ENCODE measurements around the gene IRGC.
"Not testable (repeated sequence)": the region's sequence is repeated elsewhere in the genome, so short reads cannot be mapped to it uniquely, and the experiment has no call there.

Gene IRGC

GRCh38 chr19:43760941-43761340, 45.1 kb downstream of the IRGC start:
- peaks cover 60 to 99% (median 77%) of the 10 kb centered on the region in 10 experiments for H3K4me1 ChIP-seq
- H3K27ac ChIP-seq, result peak overlapping the region in 4 of 11 experiments; percentile 2 to 8 (median 5); a peak in 2 of 22 replicates
- H4K20me1 ChIP-seq, result no peaks in the 10 kb centered on the region
- peak overlapping the region in 1 of 11 experiments; percentile 1; a peak in 1 of 22 replicates for H3K9ac ChIP-seq
- H3K4me3 ChIP-seq, result no peak overlapping the region
- peaks cover 0 to 7% (median 0%) of the 10 kb centered on the region in 11 experiments; a peak in 3 of 22 replicates for H3K36me3 ChIP-seq
- TF ChIP-seq Cebpa-rat (IDR thresholded peaks at IDR 0.05), result no peak
- H3K27me3 ChIP-seq, result no peaks in the 10 kb centered on the region
- H3K9me3 ChIP-seq (replicated peaks in 1 of 11), result no peaks in the 10 kb centered on the region
- peak overlapping the region in 2 of 11 experiments; percentile 32 to 91; a peak in 3 of 22 replicates for H3K4me2 ChIP-seq

GRCh38 chr19:43762814-43763213, 46.9 kb downstream of the IRGC start:
- H3K27me3 ChIP-seq, result no peaks in the 10 kb centered on the region
- H3K27ac ChIP-seq, result peak overlapping the region in 8 of 11 experiments; percentile 76 to 90 (median 87); a peak in 11 of 22 replicates
- no peaks in the 10 kb centered on the region for H4K20me1 ChIP-seq
- H3K4me1 ChIP-seq, result peaks cover 62 to 99% (median 77%) of the 10 kb centered on the region in 10 experiments
- no peaks in the 10 kb centered on the region for H3K9me3 ChIP-seq (replicated peaks in 1 of 11)
- peak overlapping the region in 8 of 11 experiments; percentile 91 to 97 (median 92); a peak in 15 of 22 replicates for H3K4me2 ChIP-seq
- H3K36me3 ChIP-seq, result peaks cover 10 to 19% (median 12%) of the 10 kb centered on the region in 11 experiments; a peak in 19 of 22 replicates
- H3K4me3 ChIP-seq, result no peak overlapping the region
- no peak overlapping the region; a peak in 2 of 22 replicates for H3K9ac ChIP-seq
- TF ChIP-seq Cebpa-rat (IDR thresholded peaks at IDR 0.05), result no peak

- no peak for TF ChIP-seq Cebpa-rat (IDR thresholded peaks at IDR 0.05)
- peak overlapping the region; percentile 31 to 81 (median 60); a peak in 20 of 22 replicates for H3K9ac ChIP-seq
- H3K4me3 ChIP-seq, result peak overlapping the region in 2 of 10 experiments; percentile 2 to 25; a peak in 1 of 20 replicates
- H3K27ac ChIP-seq, result peak overlapping the region; percentile 56 to 90 (median 85); a peak in 20 of 22 replicates
- no peaks in the 10 kb centered on the region for H3K9me3 ChIP-seq (replicated peaks in 1 of 11)
- no peaks in the 10 kb centered on the region for H4K20me1 ChIP-seq
- H3K36me3 ChIP-seq, result peaks cover 17 to 26% (median 19%) of the 10 kb centered on the region in 11 experiments; a peak in 21 of 22 replicates
- H3K4me1 ChIP-seq, result peaks cover 55 to 99% (median 77%) of the 10 kb centered on the region in 10 experiments
- no peaks in the 10 kb centered on the region for H3K27me3 ChIP-seq
- H3K4me2 ChIP-seq, result peak overlapping the region; percentile 44 to 97 (median 91)
Observed at GRCh38 chr19:43763473-43763939, 47.6 kb downstream of the IRGC start.

- Histone ChIP-seq H3K9ac (peak overlapping the region; percentile 58 to 81 (median 73); a peak in 20 of 22 replicates), H3K4me2 (peak overlapping the region; percentile 74 to 97 (median 91)), H3K27ac (peak overlapping the region; percentile 56 to 90 (median 85); a peak in 21 of 22 replicates), H3K36me3 (peaks cover 29 to 37% (median 31%) of the 10 kb centered on the region in 11 experiments; a peak in 21 of 22 replicates), H3K4me3 (peak overlapping the region in 2 of 10 experiments; percentile 17 to 42; a peak in 2 of 20 replicates), H3K4me1 (peaks cover 43 to 99% (median 76%) of the 10 kb centered on the region in 10 experiments)
- H4K20me1 ChIP-seq; H3K27me3 ChIP-seq; H3K9me3 ChIP-seq (replicated peaks in 1 of 11): not testable (repeated sequence)
Observed at GRCh38 chr19:43764684-43765083, 48.8 kb downstream of the IRGC start.

GRCh38 chr19:43765109-43765876, 49.4 kb downstream of the IRGC start:
- Histone ChIP-seq H3K9me3 (replicated peaks in 1 of 11) (no peaks in the 10 kb centered on the region), H3K9ac (peak overlapping the region; percentile 61 to 81 (median 74)), H3K4me2 (peak overlapping the region; percentile 74 to 97 (median 91)), H3K4me1 (peaks cover 43 to 100% (median 77%) of the 10 kb centered on the region in 10 experiments), H3K4me3 (peak overlapping the region in 8 of 10 experiments; percentile 2 to 56 (median 44); a peak in 12 of 20 replicates), H3K36me3 (peaks cover 35 to 43% (median 37%) of the 10 kb centered on the region in 11 experiments; a peak in 21 of 22 replicates), H4K20me1 (peaks cover 0 to 10% (median 0%) of the 10 kb centered on the region in 11 experiments; a peak in 2 of 22 replicates), H3K27ac (peak overlapping the region; percentile 56 to 90 (median 85)), H3K27me3 (no peaks in the 10 kb centered on the region)
- TF ChIP-seq Cebpa-rat (IDR thresholded peaks at IDR 0.05), result no peak

GRCh38 chr19:43766755-43767043, 50.8 kb downstream of the IRGC start:
- H3K9ac ChIP-seq, result peak overlapping the region; percentile 3 to 81 (median 73); a peak in 18 of 22 replicates
- H3K4me3 ChIP-seq, result peak overlapping the region in 3 of 10 experiments; percentile 47 to 56 (median 47); a peak in 3 of 20 replicates
- no peaks in the 10 kb centered on the region for H3K27me3 ChIP-seq
- TF ChIP-seq Cebpa-rat (IDR thresholded peaks at IDR 0.05), result no peak
- peak overlapping the region; percentile 56 to 90 (median 85); a peak in 20 of 22 replicates for H3K27ac ChIP-seq
- H3K4me2 ChIP-seq, result peak overlapping the region; percentile 74 to 97 (median 91)
- no peaks in the 10 kb centered on the region for H3K9me3 ChIP-seq (replicated peaks in 1 of 11)
- H3K36me3 ChIP-seq, result peaks cover 48 to 57% (median 51%) of the 10 kb centered on the region in 11 experiments; a peak in 21 of 22 replicates
- H3K4me1 ChIP-seq, result peaks cover 43 to 100% (median 81%) of the 10 kb centered on the region in 10 experiments
- peaks cover 0 to 17% (median 0%) of the 10 kb centered on the region in 11 experiments; a peak in 2 of 22 replicates for H4K20me1 ChIP-seq

- H4K20me1 ChIP-seq, result peaks cover 0 to 22% (median 0%) of the 10 kb centered on the region in 11 experiments; a peak in 3 of 22 replicates
- peaks cover 43 to 100% (median 79%) of the 10 kb centered on the region in 10 experiments for H3K4me1 ChIP-seq
- H3K4me3 ChIP-seq, result peak overlapping the region in 1 of 10 experiments; percentile 56; a peak in 3 of 20 replicates
- peaks cover 54 to 64% (median 57%) of the 10 kb centered on the region in 11 experiments; a peak in 21 of 22 replicates for H3K36me3 ChIP-seq
- H3K27me3 ChIP-seq, result no peaks in the 10 kb centered on the region
- peak overlapping the region in 10 of 11 experiments; percentile 78 to 97 (median 92); a peak in 19 of 22 replicates for H3K4me2 ChIP-seq
- H3K9ac ChIP-seq, result peak overlapping the region in 10 of 11 experiments; percentile 3 to 81 (median 74); a peak in 17 of 22 replicates
- TF ChIP-seq Cebpa-rat (IDR thresholded peaks at IDR 0.05), result no peak
- no peaks in the 10 kb centered on the region for H3K9me3 ChIP-seq (replicated peaks in 1 of 11)
- peak overlapping the region; percentile 56 to 90 (median 85); a peak in 20 of 22 replicates for H3K27ac ChIP-seq
Observed at GRCh38 chr19:43767316-43767715, 51.4 kb downstream of the IRGC start.

GRCh38 chr19:43767818-43768217, 51.9 kb downstream of the IRGC start:
- Histone ChIP-seq H3K36me3 (peaks cover 55 to 69% (median 62%) of the 10 kb centered on the region in 11 experiments; a peak in 21 of 22 replicates), H3K9me3 (replicated peaks in 1 of 11) (no peaks in the 10 kb centered on the region), H3K4me2 (peak overlapping the region in 9 of 11 experiments; percentile 79 to 97 (median 92); a peak in 16 of 22 replicates), H3K4me3 (no peak overlapping the region; a peak in 1 of 20 replicates), H3K4me1 (peaks cover 47 to 100% (median 78%) of the 10 kb centered on the region in 10 experiments), H3K27ac (peak overlapping the region in 10 of 11 experiments; percentile 68 to 90 (median 86); a peak in 13 of 22 replicates), H4K20me1 (peaks cover 0 to 27% (median 0%) of the 10 kb centered on the region in 11 experiments; a peak in 3 of 22 replicates), H3K27me3 (no peaks in the 10 kb centered on the region), H3K9ac (peak overlapping the region in 6 of 11 experiments; percentile 40 to 81 (median 76); a peak in 6 of 22 replicates)
- TF ChIP-seq Cebpa-rat (IDR thresholded peaks at IDR 0.05), result no peak
